Tibial artery (tissue), 4 donors: ENCODE measurements around the gene LSM14A.
A peak's percentile ranks its signal among the peaks of the same experiment; 100 is the strongest.
"Not testable (repeated sequence)": the region's sequence is repeated elsewhere in the genome, so short reads cannot be mapped to it uniquely, and the experiment has no call there.

Experiments used
- DNase-seq, 2 donors: peaks; one replicate each; pipeline ENCODE4 v3.0.0-alpha.2; 2019
- H3K27ac ChIP-seq, 2 donors: fragments of 200-600 bp; sonication (generic) in 1 of 2; 1 replicate in 1 of 2; 2 replicates in 1 of 2; pipeline ENCODE4 v1.5.1; 2018 to 2019; ENCODE audit warnings: mild to moderate bottlenecking in 1 of 2
- H3K27me3 ChIP-seq, 2 donors: fragments of 200-600 bp; sonication (generic) in 1 of 2; one replicate each; pipeline versions ENCODE4 v1.5.1 to v1.6.0; 2016 to 2019
- H3K36me3 ChIP-seq, 3 donors: fragments of 200-600 bp; sonication (generic) in 2 of 3; one replicate each; pipeline ENCODE4 v1.5.1; 2016 to 2019; ENCODE audit warnings: mild to moderate bottlenecking in 2 of 3
- H3K4me1 ChIP-seq, 4 donors: fragments of 200-600 bp; sonication (generic) in 2 of 4; 1 replicate in 3 of 4; 2 replicates in 1 of 4; pipeline ENCODE4 v1.5.1; 2016 to 2019
- H3K4me3 ChIP-seq, 2 donors: fragments of 200-600 bp; sonication (generic) in 1 of 2; 1 replicate in 1 of 2; 2 replicates in 1 of 2; pipeline ENCODE4 v1.5.1; 2018 to 2019; ENCODE audit warnings: mild to moderate bottlenecking in 2 of 2
- H3K9me3 ChIP-seq, 3 donors: fragments of 200-600 bp; sonication (generic) in 1 of 3; one replicate each; pipeline ENCODE4 v1.5.1; 2016 to 2019
- intact Hi-C: fragments of 100-400 bp; cut with DNase I; formaldehyde crosslinking; loops from one replicate; pipeline ENCODE4 v1.15.0; 2023; ENCODE audit warnings: low total_unique reads
- TF ChIP-seq, protein P1 (sequence below), 2 experiments: fragments of 200-600 bp in 1 of 2; fragments of 450-650 bp in 1 of 2; IDR thresholded peaks; one replicate each; pipeline ENCODE4 v1.5.1; 2017 to 2019; ENCODE audit warnings: antibody characterized with exemption in 2 of 2, mild to moderate bottlenecking in 1 of 2, moderate library complexity in 1 of 2

Gene LSM14A

GRCh38 chr19:34171539-34171876, 796 bp upstream of the LSM14A start:
- Histone ChIP-seq H3K9me3 (no peaks in the 10 kb centered on the region), H3K27ac (peak overlapping the region; percentile 99 to 100), H3K27me3 (no peaks in the 10 kb centered on the region), H3K4me3 (peak overlapping the region; percentile 72 to 97), H3K36me3 (no peaks in the 10 kb centered on the region), H3K4me1 (peaks cover 0 to 37% (median 33%) of the 10 kb centered on the region in 4 donors)
- TF ChIP-seq, protein P1, sequence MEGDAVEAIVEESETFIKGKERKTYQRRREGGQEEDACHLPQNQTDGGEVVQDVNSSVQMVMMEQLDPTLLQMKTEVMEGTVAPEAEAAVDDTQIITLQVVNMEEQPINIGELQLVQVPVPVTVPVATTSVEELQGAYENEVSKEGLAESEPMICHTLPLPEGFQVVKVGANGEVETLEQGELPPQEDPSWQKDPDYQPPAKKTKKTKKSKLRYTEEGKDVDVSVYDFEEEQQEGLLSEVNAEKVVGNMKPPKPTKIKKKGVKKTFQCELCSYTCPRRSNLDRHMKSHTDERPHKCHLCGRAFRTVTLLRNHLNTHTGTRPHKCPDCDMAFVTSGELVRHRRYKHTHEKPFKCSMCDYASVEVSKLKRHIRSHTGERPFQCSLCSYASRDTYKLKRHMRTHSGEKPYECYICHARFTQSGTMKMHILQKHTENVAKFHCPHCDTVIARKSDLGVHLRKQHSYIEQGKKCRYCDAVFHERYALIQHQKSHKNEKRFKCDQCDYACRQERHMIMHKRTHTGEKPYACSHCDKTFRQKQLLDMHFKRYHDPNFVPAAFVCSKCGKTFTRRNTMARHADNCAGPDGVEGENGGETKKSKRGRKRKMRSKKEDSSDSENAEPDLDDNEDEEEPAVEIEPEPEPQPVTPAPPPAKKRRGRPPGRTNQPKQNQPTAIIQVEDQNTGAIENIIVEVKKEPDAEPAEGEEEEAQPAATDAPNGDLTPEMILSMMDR (IDR thresholded peaks at IDR 0.05), result no peak
- no peak for DNase-seq
- intact Hi-C loops, result no loop called here

- intact Hi-C loops, result no loop called here
- TF ChIP-seq, protein P1 (IDR thresholded peaks at IDR 0.05), result no peak
- Histone ChIP-seq H3K36me3 (no peaks in the 10 kb centered on the region), H3K27ac (peak overlapping the region; percentile 99 to 100), H3K9me3 (no peaks in the 10 kb centered on the region), H3K4me3 (peak overlapping the region; percentile 72 to 97), H3K4me1 (peaks cover 0 to 49% (median 44%) of the 10 kb centered on the region in 4 donors), H3K27me3 (no peaks in the 10 kb centered on the region)
- peak in 1 of 2 donors; percentile 32 for DNase-seq
Observed at GRCh38 chr19:34172661-34173192, 423 bp downstream of the LSM14A start.

- peak overlapping the region; percentile 99 to 100 for H3K27ac ChIP-seq
- H3K9me3 ChIP-seq, result no peaks in the 10 kb centered on the region
- no peaks in the 10 kb centered on the region for H3K36me3 ChIP-seq
- peak overlapping the region; percentile 72 to 97 for H3K4me3 ChIP-seq
- TF ChIP-seq, protein P1 (IDR thresholded peaks at IDR 0.05), result peak; percentile 5 to 17
- peaks cover 0 to 56% (median 51%) of the 10 kb centered on the region in 4 donors for H3K4me1 ChIP-seq
- H3K27me3 ChIP-seq, result no peaks in the 10 kb centered on the region
- intact Hi-C loops, result no loop called here
- DNase-seq, result peak in 1 of 2 donors; percentile 66
Observed at GRCh38 chr19:34173193-34173956, 1.1 kb downstream of the LSM14A start.

DNA sequence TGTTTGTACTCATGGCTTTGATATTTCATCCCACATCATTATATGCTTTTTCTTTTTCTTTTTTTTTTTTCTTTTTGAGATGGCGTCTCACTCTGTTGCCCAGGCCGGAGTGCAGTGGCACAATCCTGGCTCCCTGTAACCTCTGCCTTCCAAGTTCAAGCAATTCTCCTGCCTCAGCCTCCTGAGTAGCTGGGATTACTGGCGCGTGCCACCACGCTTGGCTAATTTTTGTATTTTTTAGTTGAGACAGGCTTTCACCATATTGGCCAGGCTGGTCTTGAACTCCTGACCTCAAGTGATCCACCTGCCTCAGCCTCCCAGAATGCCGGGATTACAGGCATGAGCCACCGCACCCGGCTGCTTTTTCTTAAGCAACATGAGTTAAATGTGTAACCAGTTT, 2.9 kb downstream of the LSM14A start:
- DNase-seq, H3K36me3 ChIP-seq, H3K9me3 ChIP-seq, intact Hi-C loops, H3K27me3 ChIP-seq: not testable (repeated sequence)
- peak overlapping the region in 1 of 2 donors; percentile 100 for H3K27ac ChIP-seq
- peak overlapping the region; percentile 72 to 97 for H3K4me3 ChIP-seq
- peaks cover 0 to 74% (median 67%) of the 10 kb centered on the region in 4 donors for H3K4me1 ChIP-seq

- no peaks in the 10 kb centered on the region for H3K27me3 ChIP-seq
- DNase-seq, result no peak
- peak overlapping the region in 1 of 2 donors; percentile 100 for H3K27ac ChIP-seq
- H3K4me3 ChIP-seq, result peak overlapping the region; percentile 0 to 3
- H3K9me3 ChIP-seq, result no peaks in the 10 kb centered on the region
- TF ChIP-seq, protein P1 (IDR thresholded peaks at IDR 0.05), result no peak
- intact Hi-C loops, result no loop called here
- H3K36me3 ChIP-seq, result peaks cover 0 to 8% (median 0%) of the 10 kb centered on the region in 3 donors
- H3K4me1 ChIP-seq, result peaks cover 0 to 82% (median 69%) of the 10 kb centered on the region in 4 donors
Observed at GRCh38 chr19:34176581-34176980, 4.3 kb downstream of the LSM14A start.

DNA sequence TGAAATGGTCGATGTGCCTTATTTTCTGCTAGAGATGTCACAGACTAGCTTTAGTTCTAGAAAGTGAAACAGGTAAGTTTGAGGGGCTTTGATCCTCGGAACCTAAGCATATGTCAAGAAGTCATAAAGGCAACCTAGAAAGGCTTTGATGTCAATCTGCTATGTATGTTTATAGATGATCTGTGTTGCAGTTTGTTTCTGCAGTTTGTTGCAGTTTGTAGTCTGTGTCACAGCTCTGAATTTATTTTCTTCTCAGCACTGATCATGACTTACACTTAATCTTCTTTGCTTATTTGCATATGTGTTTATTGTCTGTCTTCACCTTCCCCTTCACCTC, 5.9 kb downstream of the LSM14A start:
- no peak for DNase-seq
- TF ChIP-seq, protein P1 (IDR thresholded peaks at IDR 0.05), result no peak
- Histone ChIP-seq H3K4me1 (peaks cover 0 to 97% (median 68%) of the 10 kb centered on the region in 4 donors), H3K4me3 (no peak overlapping the region), H3K9me3 (no peaks in the 10 kb centered on the region), H3K27ac (peak overlapping the region in 1 of 2 donors; percentile 50), H3K36me3 (peaks cover 0 to 8% (median 0%) of the 10 kb centered on the region in 3 donors), H3K27me3 (no peaks in the 10 kb centered on the region)
- intact Hi-C loops, result no loop called here
